ENCODE measurements around the gene IGFN1. TPM values are rescaled to one million over a fixed set of nuclear protein-coding genes. Genes with fewer than 3 reads are reported as not detected.

IGFN1 gene
- total RNA-seq, 1 experiment from 2014 or later, result not detected

GRCh38 chr1:201154389-201155165 lies 36.0 kb upstream of the IGFN1 start, which contains the start of gene TMEM9:
Gene TMEM9 (minus strand): TSS chr1:201154474. CDS start chr1:201153923, 551 bp downstream.
- no peaks in the 10 kb centered on the region for H3K23me2 ChIP-seq (ENCODE audit: insufficient read length, low read depth, low read length, poor library complexity, severe bottlenecking)
- peak; percentile 98 for DNase-seq
- peaks cover 20 to 36% (median 27%) of the 10 kb centered on the region in 3 experiments; a peak in 6 of 7 replicates for H3K36me3 Mint-ChIP-seq (ENCODE audit: insufficient read depth in 1 of 3, low read depth in 3 of 3)

More at GRCh38 chr1:201154389-201155165, 36.0 kb upstream of the IGFN1 start, which contains the start of gene TMEM9:
- Histone ChIP-seq H2BK15ac (ENCODE audit: low read depth, low read length) (no peak within 1 kb of the TSS; the same call in 1 of the 2 replicates), H2AFZ (ENCODE audit: low read length) (peak within 1 kb of the TSS; percentile 63), H3K18ac (ENCODE audit: insufficient read length, low read depth, low read length) (peak within 1 kb of the TSS; percentile 77), H2BK120ac (ENCODE audit: low read depth, low read length, poor library complexity, severe bottlenecking) (no peak within 1 kb of the TSS), H4K5ac (ENCODE audit: insufficient read length, low read depth, low read length) (peak within 1 kb of the TSS; percentile 89), H4K91ac (ENCODE audit: insufficient read length, low read depth, low read length) (no peak within 1 kb of the TSS), H3K4ac (ENCODE audit: low read depth, low read length) (no peak within 1 kb of the TSS), H3K79me2 (ENCODE audit: insufficient read depth, low read length) (no peaks in the 10 kb centered on the region), H2BK20ac (ENCODE audit: low read depth, low read length, poor library complexity, severe bottlenecking) (no peak within 1 kb of the TSS), H3K9ac (ENCODE audit: extremely low read depth, insufficient read length, low read length) (peak within 1 kb of the TSS; percentile 78), H2BK12ac (ENCODE audit: insufficient read length, low read depth, low read length) (no peak within 1 kb of the TSS), H3K79me1 (ENCODE audit: insufficient read depth, low read depth, low read length, poor library complexity, severe bottlenecking) (no peaks in the 10 kb centered on the region), H4K8ac (replicated peaks; ENCODE audit: insufficient read length, low read depth, low read length) (no peak within 1 kb of the TSS), H3K4me2 (ENCODE audit: insufficient read depth, insufficient read length, low read length) (peak within 1 kb of the TSS; percentile 83), H3K27me3 (ENCODE audit: insufficient read depth, low read length) (no peaks in the 10 kb centered on the region), H2BK5ac (ENCODE audit: insufficient read length, low read length) (no peak within 1 kb of the TSS), H3K4me1 (ENCODE audit: insufficient read depth, low read length) (peaks cover 4% of the 10 kb centered on the region; the same call in 1 of the 2 replicates), H3K14ac (ENCODE audit: insufficient read depth, low read length) (peak within 1 kb of the TSS; percentile 82), H4K20me1 (ENCODE audit: control insufficient read depth, insufficient read depth, insufficient read length) (peaks cover 2% of the 10 kb centered on the region), H3T11ph (ENCODE audit: low read length) (no peak within 1 kb of the TSS), H3K56ac (ENCODE audit: insufficient read length, low read depth, low read length) (no peak within 1 kb of the TSS), H3K23ac (ENCODE audit: insufficient read length, low read depth, low read length) (no peak within 1 kb of the TSS), H3K9me3 (ENCODE audit: control insufficient read depth, low read depth, low read length) (no peaks in the 10 kb centered on the region), H3K27ac (ENCODE audit: insufficient read length, low read depth, low read length) (no peak within 1 kb of the TSS), H2AK5ac (ENCODE audit: insufficient read length, low read length) (no peak within 1 kb of the TSS)
- Mint-ChIP-seq H3K27ac (peak within 1 kb of the TSS; percentile 49 to 95 (median 87); a peak in 6 of 7 replicates), H3K4me3 (peak within 1 kb of the TSS; percentile 94 to 95), H3K27me3 (ENCODE audit: low read depth) (peaks cover 5% of the 10 kb centered on the region; the same call in 1 of the 2 replicates), H3K9me3 (no peaks in the 10 kb centered on the region), H3K4me1 (peaks cover 20 to 23% of the 10 kb centered on the region in 2 experiments)
- WGBS (ENCODE audit: extremely low coverage, insufficient read length, low lambda C conversion rate), result no CpG with 5 or more reads among the region's 31 CpGs
- TF ChIP-seq CTCF (conservative IDR thresholded peaks at IDR 0.05), result no peak
